ENCODE data around the gene STON2. TPM values are rescaled to one million over a fixed set of nuclear protein-coding genes. Genes with fewer than 3 reads are reported as not detected.
"Not testable (repeated sequence)": the region's sequence is repeated elsewhere in the genome, so short reads cannot be mapped to it uniquely, and the experiment has no call there.

STON2 gene
- total and polyA plus RNA-seq, 9 donors = 9.0 to 34.5 (median 12.1) TPM

- H3K4me1 ChIP-seq (ENCODE audit: control insufficient read depth, insufficient read depth, low read length) = peaks cover 6% of the 10 kb centered on the region
- no peak for DNase-seq
- WGBS (ENCODE audit: insufficient coverage) = no CpG with 5 or more reads among the region's 2 CpGs
- H3K9me3 ChIP-seq (replicated peaks; ENCODE audit: control insufficient read depth, low read depth, low read length) = no peaks in the 10 kb centered on the region
- no peaks in the 10 kb centered on the region for H3K36me3 ChIP-seq (ENCODE audit: control insufficient read depth, insufficient read depth, low read length)
- no peak overlapping the region for H3K4me3 ChIP-seq (ENCODE audit: low read length)
- H3K27me3 ChIP-seq (ENCODE audit: control insufficient read depth, insufficient read depth, low read length) = no peaks in the 10 kb centered on the region
- no peak overlapping the region for H3K27ac ChIP-seq (ENCODE audit: low read length)
These were observed 165.0 kb downstream of the STON2 start for GRCh38 chr14:81235096-81235495.

- Histone ChIP-seq H3K27ac (ENCODE audit: low read length) (no peak overlapping the region), H3K9me3 (replicated peaks; ENCODE audit: control insufficient read depth, low read depth, low read length) (no peaks in the 10 kb centered on the region), H3K36me3 (ENCODE audit: control insufficient read depth, insufficient read depth, low read length) (no peaks in the 10 kb centered on the region), H3K27me3 (ENCODE audit: control insufficient read depth, insufficient read depth, low read length) (no peaks in the 10 kb centered on the region), H3K4me3 (ENCODE audit: low read length) (no peak overlapping the region), H3K4me1 (ENCODE audit: control insufficient read depth, insufficient read depth, low read length) (peaks cover 6% of the 10 kb centered on the region)
- no peak for DNase-seq
These were observed 165.8 kb downstream of the STON2 start for GRCh38 chr14:81234278-81234677.

- Histone ChIP-seq H3K27ac (ENCODE audit: low read length) (no peak overlapping the region), H3K4me3 (ENCODE audit: low read length) (no peak overlapping the region), H3K36me3 (ENCODE audit: control insufficient read depth, insufficient read depth, low read length) (no peaks in the 10 kb centered on the region), H3K27me3 (ENCODE audit: control insufficient read depth, insufficient read depth, low read length) (no peaks in the 10 kb centered on the region), H3K4me1 (ENCODE audit: control insufficient read depth, insufficient read depth, low read length) (peaks cover 6% of the 10 kb centered on the region), H3K9me3 (replicated peaks; ENCODE audit: control insufficient read depth, low read depth, low read length) (no peaks in the 10 kb centered on the region)
- WGBS (ENCODE audit: insufficient coverage) = 80% methylated on average over 1 of the region's 1 CpG
- no peak for DNase-seq
These were observed 166.5 kb downstream of the STON2 start for GRCh38 chr14:81233615-81234014.

- 88% methylated on average over 1 of the region's 1 CpG for WGBS (ENCODE audit: insufficient coverage)
- Histone ChIP-seq H3K4me1 (ENCODE audit: control insufficient read depth, insufficient read depth, low read length) (peaks cover 6% of the 10 kb centered on the region), H3K27me3 (ENCODE audit: control insufficient read depth, insufficient read depth, low read length) (no peaks in the 10 kb centered on the region), H3K27ac (ENCODE audit: low read length) (no peak overlapping the region), H3K4me3 (ENCODE audit: low read length) (no peak overlapping the region), H3K36me3 (ENCODE audit: control insufficient read depth, insufficient read depth, low read length) (no peaks in the 10 kb centered on the region), H3K9me3 (replicated peaks; ENCODE audit: control insufficient read depth, low read depth, low read length) (no peaks in the 10 kb centered on the region)
- no peak for DNase-seq
These were observed 168.6 kb downstream of the STON2 start for GRCh38 chr14:81231540-81231939.

- Histone ChIP-seq H3K4me1 (ENCODE audit: control insufficient read depth, insufficient read depth, low read length) (peaks cover 8% of the 10 kb centered on the region), H3K4me3 (ENCODE audit: low read length) (no peak overlapping the region), H3K36me3 (ENCODE audit: control insufficient read depth, insufficient read depth, low read length) (no peaks in the 10 kb centered on the region), H3K9me3 (replicated peaks; ENCODE audit: control insufficient read depth, low read depth, low read length) (no peaks in the 10 kb centered on the region), H3K27ac (ENCODE audit: low read length) (no peak overlapping the region), H3K27me3 (ENCODE audit: control insufficient read depth, insufficient read depth, low read length) (no peaks in the 10 kb centered on the region)
- no CpG with 5 or more reads among the region's 1 CpG for WGBS (ENCODE audit: insufficient coverage)
- DNase-seq = no peak
These were observed 175.9 kb downstream of the STON2 start for GRCh38 chr14:81224222-81224621.

GRCh38 chr14:81223788-81224187, 176.3 kb downstream of the STON2 start:
- not testable (repeated sequence) for H3K27ac ChIP-seq (ENCODE audit: low read length); H3K9me3 ChIP-seq (replicated peaks; ENCODE audit: control insufficient read depth, low read depth, low read length); H3K27me3 ChIP-seq (ENCODE audit: control insufficient read depth, insufficient read depth, low read length); H3K36me3 ChIP-seq (ENCODE audit: control insufficient read depth, insufficient read depth, low read length); H3K4me1 ChIP-seq (ENCODE audit: control insufficient read depth, insufficient read depth, low read length); H3K4me3 ChIP-seq (ENCODE audit: low read length); DNase-seq
- 78% methylated on average over 5 of the region's 7 CpGs for WGBS (ENCODE audit: insufficient coverage)

- no peaks in the 10 kb centered on the region for H3K36me3 ChIP-seq (ENCODE audit: control insufficient read depth, insufficient read depth, low read length)
- no peaks in the 10 kb centered on the region for H3K27me3 ChIP-seq (ENCODE audit: control insufficient read depth, insufficient read depth, low read length)
- DNase-seq = peak; percentile 38
- H3K9me3 ChIP-seq (replicated peaks; ENCODE audit: control insufficient read depth, low read depth, low read length) = no peaks in the 10 kb centered on the region
- peaks cover 8% of the 10 kb centered on the region for H3K4me1 ChIP-seq (ENCODE audit: control insufficient read depth, insufficient read depth, low read length)
- H3K4me3 ChIP-seq (ENCODE audit: low read length) = no peak overlapping the region
- H3K27ac ChIP-seq (ENCODE audit: low read length) = no peak overlapping the region
- WGBS (ENCODE audit: insufficient coverage) = no CpG with 5 or more reads among the region's 2 CpGs
These were observed 177.4 kb downstream of the STON2 start for GRCh38 chr14:81222691-81223090.

GRCh38 chr14:81222126-81222525, 178.0 kb downstream of the STON2 start:
- peak overlapping the region; percentile 100 for H3K27ac ChIP-seq (ENCODE audit: low read length)
- no peaks in the 10 kb centered on the region for H3K9me3 ChIP-seq (replicated peaks; ENCODE audit: control insufficient read depth, low read depth, low read length)
- WGBS (ENCODE audit: insufficient coverage) = 73% methylated on average over 2 of the region's 5 CpGs
- H3K27me3 ChIP-seq (ENCODE audit: control insufficient read depth, insufficient read depth, low read length) = no peaks in the 10 kb centered on the region
- DNase-seq = peak; percentile 73
- no peak overlapping the region for H3K4me3 ChIP-seq (ENCODE audit: low read length)
- no peaks in the 10 kb centered on the region for H3K36me3 ChIP-seq (ENCODE audit: control insufficient read depth, insufficient read depth, low read length)
- H3K4me1 ChIP-seq (ENCODE audit: control insufficient read depth, insufficient read depth, low read length) = peaks cover 8% of the 10 kb centered on the region

GRCh38 chr14:81221579-81222102, 178.5 kb downstream of the STON2 start:
- H3K36me3 ChIP-seq (ENCODE audit: control insufficient read depth, insufficient read depth, low read length) = no peaks in the 10 kb centered on the region
- 43% methylated on average over 7 of the region's 16 CpGs for WGBS (ENCODE audit: insufficient coverage)
- no peaks in the 10 kb centered on the region for H3K27me3 ChIP-seq (ENCODE audit: control insufficient read depth, insufficient read depth, low read length)
- H3K9me3 ChIP-seq (replicated peaks; ENCODE audit: control insufficient read depth, low read depth, low read length) = no peaks in the 10 kb centered on the region
- peaks cover 8% of the 10 kb centered on the region for H3K4me1 ChIP-seq (ENCODE audit: control insufficient read depth, insufficient read depth, low read length)
- H3K27ac ChIP-seq (ENCODE audit: low read length) = peak overlapping the region; percentile 100
- H3K4me3 ChIP-seq (ENCODE audit: low read length) = peak overlapping the region; percentile 78
- DNase-seq = no peak

GRCh38 chr14:81220830-81221578, 179.1 kb downstream of the STON2 start, which contains the start of gene GTF2A1:
Gene GTF2A1 (minus strand): TSS chr14:81220959. CDS start chr14:81220518, 441 bp downstream.
- peak within 1 kb of the TSS; percentile 100 for H3K27ac ChIP-seq (ENCODE audit: low read length)
- H3K27me3 ChIP-seq (ENCODE audit: control insufficient read depth, insufficient read depth, low read length) = no peaks in the 10 kb centered on the region
- H3K36me3 ChIP-seq (ENCODE audit: control insufficient read depth, insufficient read depth, low read length) = no peaks in the 10 kb centered on the region
- H3K4me1 ChIP-seq (ENCODE audit: control insufficient read depth, insufficient read depth, low read length) = peaks cover 8% of the 10 kb centered on the region
- peak within 1 kb of the TSS; percentile 90 for H3K4me3 ChIP-seq (ENCODE audit: low read length)
- no peaks in the 10 kb centered on the region for H3K9me3 ChIP-seq (replicated peaks; ENCODE audit: control insufficient read depth, low read depth, low read length)
- WGBS (ENCODE audit: insufficient coverage) = under 1% methylated on average over 52 of the region's 84 CpGs
- peak; percentile 99 for DNase-seq

- H3K27ac ChIP-seq (ENCODE audit: low read length) = peak overlapping the region; percentile 98
These were observed 179.6 kb downstream of the STON2 start for GRCh38 chr14:81220580-81220829.

More at GRCh38 chr14:81220580-81220829, 179.6 kb downstream of the STON2 start:
- no peak for DNase-seq
- H3K9me3 ChIP-seq (replicated peaks; ENCODE audit: control insufficient read depth, low read depth, low read length) = no peaks in the 10 kb centered on the region
- H3K4me1 ChIP-seq (ENCODE audit: control insufficient read depth, insufficient read depth, low read length) = peaks cover 8% of the 10 kb centered on the region
- 2% methylated on average over 9 of the region's 13 CpGs for WGBS (ENCODE audit: insufficient coverage)
- H3K27me3 ChIP-seq (ENCODE audit: control insufficient read depth, insufficient read depth, low read length) = no peaks in the 10 kb centered on the region
- peak overlapping the region; percentile 68 for H3K4me3 ChIP-seq (ENCODE audit: low read length)
- peaks cover 4% of the 10 kb centered on the region for H3K36me3 ChIP-seq (ENCODE audit: control insufficient read depth, insufficient read depth, low read length)

Measured in muscle of leg (tissue), 11 donors.